Measurements from ENCODE around the gene ATXN1.

Gene ATXN1

GRCh38 chr6:16491666-16492313 is 269.5 kb downstream of the ATXN1 start:
- Histone ChIP-seq H3K9me3 (ENCODE audit: insufficient read depth, low read length) (no peaks in the 10 kb centered on the region), H3K36me3 (replicated peaks; ENCODE audit: low read depth, low read length) (no peaks in the 10 kb centered on the region), H2AFZ (ENCODE audit: low read depth, low read length) (no peak overlapping the region), H3K4me1 (ENCODE audit: low read length) (peaks cover 32% of the 10 kb centered on the region), H3K4me2 (ENCODE audit: low read length) (no peak overlapping the region), H3K4me3 (ENCODE audit: low read length) (no peak overlapping the region), H3K27me3 (ENCODE audit: low read depth, low read length) (peaks cover 38% of the 10 kb centered on the region), H3K9ac (ENCODE audit: low read length) (no peak overlapping the region), H3K79me2 (ENCODE audit: low read length) (no peaks in the 10 kb centered on the region), H3K27ac (ENCODE audit: low read length) (no peak overlapping the region), H4K20me1 (ENCODE audit: insufficient read depth, low read length) (peaks cover 2% of the 10 kb centered on the region; the same call in 1 of the 2 replicates)
- no peak for TF ChIP-seq EZH2phosphoT487 (IDR thresholded peaks at IDR 0.05; ENCODE audit: low read depth)
- TF ChIP-seq CTCF (IDR thresholded peaks at IDR 0.05; ENCODE audit: low read depth, low read length): no peak

GRCh38 chr6:16490616-16491015 is 270.6 kb downstream of the ATXN1 start:
- peaks cover 42% of the 10 kb centered on the region for H3K27me3 ChIP-seq (ENCODE audit: low read depth, low read length)
- H3K79me2 ChIP-seq (ENCODE audit: low read length): no peaks in the 10 kb centered on the region
- no peak overlapping the region for H2AFZ ChIP-seq (ENCODE audit: low read depth, low read length)
- TF ChIP-seq CTCF (IDR thresholded peaks at IDR 0.05; ENCODE audit: low read depth, low read length) (no peak), EZH2phosphoT487 (IDR thresholded peaks at IDR 0.05; ENCODE audit: low read depth) (no peak)
- no peak overlapping the region for H3K27ac ChIP-seq (ENCODE audit: low read length)
- H3K36me3 ChIP-seq (replicated peaks; ENCODE audit: low read depth, low read length): no peaks in the 10 kb centered on the region
- no peak overlapping the region for H3K4me3 ChIP-seq (ENCODE audit: low read length)
- H3K9me3 ChIP-seq (ENCODE audit: insufficient read depth, low read length): no peaks in the 10 kb centered on the region
- peaks cover 30% of the 10 kb centered on the region for H3K4me1 ChIP-seq (ENCODE audit: low read length)
- H4K20me1 ChIP-seq (ENCODE audit: insufficient read depth, low read length): peaks cover 2% of the 10 kb centered on the region; the same call in 1 of the 2 replicates
- H3K9ac ChIP-seq (ENCODE audit: low read length): no peak overlapping the region
- no peak overlapping the region for H3K4me2 ChIP-seq (ENCODE audit: low read length)

GRCh38 chr6:16488813-16489212 is 272.4 kb downstream of the ATXN1 start:
- H3K9ac ChIP-seq (ENCODE audit: low read length): no peak overlapping the region
- H3K9me3 ChIP-seq (ENCODE audit: insufficient read depth, low read length): no peaks in the 10 kb centered on the region
- no peaks in the 10 kb centered on the region for H3K79me2 ChIP-seq (ENCODE audit: low read length)
- no peak overlapping the region for H2AFZ ChIP-seq (ENCODE audit: low read depth, low read length)
- TF ChIP-seq CTCF (IDR thresholded peaks at IDR 0.05; ENCODE audit: low read depth, low read length) (no peak), EZH2phosphoT487 (IDR thresholded peaks at IDR 0.05; ENCODE audit: low read depth) (no peak)
- H3K27ac ChIP-seq (ENCODE audit: low read length): no peak overlapping the region
- no peak overlapping the region for H3K4me3 ChIP-seq (ENCODE audit: low read length)
- H3K4me1 ChIP-seq (ENCODE audit: low read length): peaks cover 12% of the 10 kb centered on the region
- H3K36me3 ChIP-seq (replicated peaks; ENCODE audit: low read depth, low read length): no peaks in the 10 kb centered on the region
- no peak overlapping the region for H3K4me2 ChIP-seq (ENCODE audit: low read length)
- H4K20me1 ChIP-seq (ENCODE audit: insufficient read depth, low read length): no peaks in the 10 kb centered on the region
- H3K27me3 ChIP-seq (ENCODE audit: low read depth, low read length): peaks cover 41% of the 10 kb centered on the region

GRCh38 chr6:16487996-16488674 is 273.1 kb downstream of the ATXN1 start:
- H3K9ac ChIP-seq (ENCODE audit: low read length): no peak overlapping the region
- peaks cover 36% of the 10 kb centered on the region for H3K27me3 ChIP-seq (ENCODE audit: low read depth, low read length)
- H4K20me1 ChIP-seq (ENCODE audit: insufficient read depth, low read length): no peaks in the 10 kb centered on the region
- H2AFZ ChIP-seq (ENCODE audit: low read depth, low read length): no peak overlapping the region
- H3K4me2 ChIP-seq (ENCODE audit: low read length): no peak overlapping the region
- no peaks in the 10 kb centered on the region for H3K9me3 ChIP-seq (ENCODE audit: insufficient read depth, low read length)
- H3K4me3 ChIP-seq (ENCODE audit: low read length): no peak overlapping the region
- TF ChIP-seq EZH2phosphoT487 (IDR thresholded peaks at IDR 0.05; ENCODE audit: low read depth) (no peak), CTCF (IDR thresholded peaks at IDR 0.05; ENCODE audit: low read depth, low read length) (no peak)
- no peaks in the 10 kb centered on the region for H3K79me2 ChIP-seq (ENCODE audit: low read length)
- peaks cover 5% of the 10 kb centered on the region for H3K4me1 ChIP-seq (ENCODE audit: low read length)
- no peaks in the 10 kb centered on the region for H3K36me3 ChIP-seq (replicated peaks; ENCODE audit: low read depth, low read length)
- H3K27ac ChIP-seq (ENCODE audit: low read length): no peak overlapping the region
